H1 (cell line): ENCODE data around the gene SYK. TPM values are rescaled to one million over a fixed set of nuclear protein-coding genes. Genes with fewer than 3 reads are reported as not detected.

Experiments
- CTCF ChIA-PET: fragments of 300-600 bp; sonication (Branson Sonifier 250); formaldehyde crosslinking; loops from one replicate; lab custom pipeline; 2021; ENCODE audit not compliant: partially characterized antibody; lab: Charles Lee
- POLR2A ChIA-PET: fragments of 300-600 bp; sonication (Branson Sonifier 250); formaldehyde crosslinking; loops from one replicate; lab custom pipeline; 2021; ENCODE audit warnings: inconsistent platforms; ENCODE audit not compliant: partially characterized antibody; lab: Charles Lee
- DNase-seq, 2 experiments: peaks; one replicate each; pipeline versions ENCODE4 v3.0.0 to v3.0.0-alpha.2; 2010 to 2022; ENCODE audit warnings: low spot score in 2 of 2, low read depth in 1 of 2, mixed read lengths in 1 of 2
- FAIRE-seq: peaks from 2 replicates; lab custom pipeline; 2011; peaks lifted over from hg19 to GRCh38; lab: Jason Lieb, UNC
- H2AFZ ChIP-seq: 2 replicates; pipeline ENCODE4 v1.8.1; 2012; ENCODE audit warnings: low read length, inconsistent platforms
- H2AK5ac ChIP-seq: 2 replicates; pipeline ENCODE4 v1.6.1; 2013; ENCODE audit warnings: low read depth, low read length
- H2BK120ac ChIP-seq: replicated peaks from 2 replicates; pipeline ENCODE3; 2013; ENCODE audit warnings: low read depth, low read length, inconsistent platforms
- H2BK12ac ChIP-seq: 2 replicates; pipeline ENCODE4 v1.6.1; 2013; ENCODE audit warnings: low read depth, low read length
- H2BK15ac ChIP-seq: 2 replicates; pipeline ENCODE4 v1.6.1; 2013; ENCODE audit warnings: low read length
- H2BK20ac ChIP-seq: 2 replicates; pipeline ENCODE4 v1.6.1; 2013; ENCODE audit warnings: low read length
- H2BK5ac ChIP-seq: 2 replicates; pipeline ENCODE4 v1.6.1; 2013; ENCODE audit warnings: low read depth, low read length
- H3K14ac ChIP-seq: 2 replicates; pipeline ENCODE4 v1.6.1; 2013; ENCODE audit warnings: inconsistent platforms; ENCODE audit not compliant: insufficient read length
- H3K18ac ChIP-seq: 2 replicates; pipeline ENCODE4 v1.6.1; 2013; ENCODE audit warnings: low read length; ENCODE audit errors: extremely low read depth
- H3K23ac ChIP-seq: 2 replicates; pipeline ENCODE4 v1.6.1; 2013; ENCODE audit warnings: inconsistent platforms; ENCODE audit not compliant: insufficient read length
- H3K23me2 ChIP-seq: 2 replicates; pipeline ENCODE4 v1.6.1; 2013; ENCODE audit warnings: low read depth, low read length
- H3K27ac ChIP-seq: 2 replicates; pipeline ENCODE4 v1.6.1; 2011; ENCODE audit warnings: low read depth, low read length, inconsistent platforms
- H3K27me3 ChIP-seq, 4 experiments: replicated peaks in 1 of 4; 1 replicate in 1 of 4; 2 replicates in 3 of 4; pipeline versions ENCODE4 v1.6.1 to v1.8.1; 2011 to 2013; ENCODE audit warnings: low read length in 3 of 4, mild to moderate bottlenecking in 3 of 4, inconsistent platforms in 2 of 4, mixed read lengths in 2 of 4, moderate library complexity in 1 of 4; ENCODE audit not compliant: control insufficient read depth in 3 of 4, insufficient read depth in 3 of 4; ENCODE audit errors: extremely low read depth in 1 of 4
- H3K36me3 ChIP-seq, 4 experiments: 2 replicates each; pipeline versions ENCODE4 v1.6.1 to v1.8.1; 2011 to 2013; ENCODE audit warnings: mild to moderate bottlenecking in 4 of 4, low read length in 3 of 4, moderate library complexity in 2 of 4, control low read depth in 1 of 4, inconsistent platforms in 1 of 4; ENCODE audit not compliant: insufficient read depth in 4 of 4, control insufficient read depth in 2 of 4
- H3K4ac ChIP-seq: replicated peaks from 2 replicates; pipeline ENCODE3; 2013; ENCODE audit warnings: low read length, low read depth, mixed read lengths, inconsistent platforms; ENCODE audit not compliant: insufficient read length
- H3K4me1 ChIP-seq, 4 experiments: replicated peaks in 1 of 4; 1 replicate in 1 of 4; 2 replicates in 3 of 4; pipeline versions ENCODE4 v1.6.1 to v1.8.1; 2011 to 2013; ENCODE audit warnings: low read length in 3 of 4, inconsistent platforms in 2 of 4, mixed read lengths in 1 of 4; ENCODE audit not compliant: insufficient read depth in 4 of 4, control insufficient read depth in 3 of 4
- H3K4me2 ChIP-seq, 2 experiments: 2 replicates each; pipeline versions ENCODE4 v1.6.1 to v1.8.1; 2011 to 2013; ENCODE audit warnings: low read depth in 2 of 2, low read length in 2 of 2, control low read depth in 1 of 2, inconsistent platforms in 1 of 2, mild to moderate bottlenecking in 1 of 2; ENCODE audit not compliant: insufficient read depth in 1 of 2
- H3K4me3 ChIP-seq, 4 experiments: fragments of 200-600, 300-600 bp in 1 of 4; sonication (generic), shearing (Covaris generic), sonication (Bioruptor Twin) in 1 of 4; 2 replicates each; pipeline versions ENCODE4 v1.5.1 to v1.8.1; 2011 to 2016; ENCODE audit warnings: low read length in 4 of 4, low read depth in 3 of 4, control low read depth in 2 of 4, inconsistent platforms in 2 of 4, mild to moderate bottlenecking in 2 of 4, mixed read lengths in 1 of 4, moderate library complexity in 1 of 4; ENCODE audit not compliant: insufficient read depth in 2 of 4; ENCODE audit errors: extremely low read depth in 1 of 4
- H3K56ac ChIP-seq: replicated peaks from 2 replicates; pipeline ENCODE3; 2013; ENCODE audit warnings: low read depth, mild to moderate bottlenecking, mixed read lengths, low read length, inconsistent platforms; ENCODE audit not compliant: insufficient read length
- H3K79me1 ChIP-seq: 2 replicates; pipeline ENCODE4 v1.6.1; 2013; ENCODE audit warnings: low read depth, low read length, control low read depth
- H3K79me2 ChIP-seq, 2 experiments: 2 replicates each; pipeline versions ENCODE4 v1.6.1 to v1.8.1; 2012 to 2013; ENCODE audit warnings: low read length in 2 of 2, mild to moderate bottlenecking in 2 of 2, inconsistent platforms in 1 of 2; ENCODE audit not compliant: insufficient read depth in 2 of 2, control insufficient read depth in 1 of 2
- H3K9ac ChIP-seq, 4 experiments: replicated peaks in 1 of 4; 1 replicate in 1 of 4; 2 replicates in 3 of 4; pipeline versions ENCODE4 v1.6.1 to v1.8.1; 2011 to 2013; ENCODE audit warnings: low read depth in 3 of 4, low read length in 3 of 4, control low read depth in 2 of 4, mild to moderate bottlenecking in 2 of 4, moderate library complexity in 2 of 4, inconsistent platforms in 1 of 4; ENCODE audit errors: extremely low read depth in 1 of 4
- H3K9me3 ChIP-seq, 2 experiments: 2 replicates each; pipeline versions ENCODE4 v1.6.1 to v1.8.1; 2012 to 2013; ENCODE audit warnings: mild to moderate bottlenecking in 2 of 2, moderate library complexity in 2 of 2, control low read depth in 1 of 2, inconsistent platforms in 1 of 2, low read depth in 1 of 2, low read length in 1 of 2, mixed read lengths in 1 of 2; ENCODE audit not compliant: insufficient read depth in 2 of 2
- H4K20me1 ChIP-seq, 2 experiments: replicated peaks in 1 of 2; 2 replicates each; pipeline versions ENCODE3 to v1.8.1; 2011 to 2013; ENCODE audit warnings: inconsistent platforms in 2 of 2, low read length in 2 of 2, mild to moderate bottlenecking in 1 of 2; ENCODE audit not compliant: insufficient read depth in 2 of 2, control insufficient read depth in 1 of 2
- H4K5ac ChIP-seq: 2 replicates; pipeline ENCODE4 v1.6.1; 2013; ENCODE audit warnings: low read length, low read depth, mixed read lengths, inconsistent platforms; ENCODE audit not compliant: insufficient read length
- H4K8ac ChIP-seq: 2 replicates; pipeline ENCODE4 v1.8.0; 2013; ENCODE audit warnings: mild to moderate bottlenecking, moderate library complexity, low read length, inconsistent platforms; ENCODE audit not compliant: insufficient read depth; ENCODE audit errors: extremely low read depth
- H4K91ac ChIP-seq: replicated peaks from 2 replicates; pipeline ENCODE3; 2013; ENCODE audit warnings: low read length, mixed read lengths, inconsistent platforms; ENCODE audit not compliant: insufficient read length
- BRCA1 ChIP-seq: IDR thresholded peaks from 2 replicates; pipeline ENCODE4 v1.6.1; 2012; ENCODE audit warnings: low read depth, low read length, improper control_type of control experiment
- FOSL1 ChIP-seq: IDR thresholded peaks from 2 replicates; pipeline ENCODE4 v1.6.1; 2011; ENCODE audit warnings: mild to moderate bottlenecking, low read depth, low read length, moderate library complexity; ENCODE audit not compliant: insufficient read depth
- JUN ChIP-seq: IDR thresholded peaks from 2 replicates; pipeline ENCODE4 v1.6.1; 2011; ENCODE audit warnings: low read depth, mild to moderate bottlenecking, improper control_type of control experiment, low read length
- KDM1A ChIP-seq: fragments of 200-600, 300-600 bp; sonication (generic); IDR thresholded peaks from 2 replicates; pipeline ENCODE4 v1.7.1; 2016; ENCODE audit warnings: mild to moderate bottlenecking, low read length, borderline replicate concordance
- KDM5A ChIP-seq: fragments of 200-600 bp; IDR thresholded peaks from 2 replicates; pipeline ENCODE4 v1.7.1; 2012; ENCODE audit warnings: mild to moderate bottlenecking, low read length, inconsistent platforms, mixed read lengths
- POLR2AphosphoS5 ChIP-seq: IDR thresholded peaks from 2 replicates; pipeline ENCODE4 v1.6.1; 2011; ENCODE audit warnings: low read depth, low read length
- SIRT6 ChIP-seq: IDR thresholded peaks from one replicate; pipeline ENCODE4 v1.7.1; 2012; ENCODE audit warnings: low read length, inconsistent platforms
- SUZ12 ChIP-seq: fragments of 200-600 bp; sonication (generic); IDR thresholded peaks from 2 replicates; pipeline ENCODE4 v1.6.1; 2012; ENCODE audit warnings: mild to moderate bottlenecking, inconsistent platforms, low read length, moderate library complexity, mixed read lengths
- TAF7 ChIP-seq: optimal IDR thresholded peaks from 2 replicates; pipeline ENCODE3; 2011; ENCODE audit warnings: low read depth, mild to moderate bottlenecking, inconsistent platforms, low read length, moderate library complexity, borderline replicate concordance
- USF2 ChIP-seq: IDR thresholded peaks from 2 replicates; pipeline ENCODE4 v1.6.1; 2011; ENCODE audit warnings: low read length, improper control_type of control experiment
- WGBS, 2 experiments: shearing (Covaris generic) in 1 of 2; methylation state at CpG; one replicate each; pipeline versions ENCODE4 v1.1.6 to v1.1.7; 2013 to 2015; ENCODE audit warnings: low lambda C conversion rate in 2 of 2, mixed read lengths in 2 of 2, inconsistent platforms in 1 of 2, low coverage in 1 of 2, missing lambda C conversion rate in 1 of 2; ENCODE audit not compliant: insufficient replicate concordance in 2 of 2, insufficient coverage in 1 of 2, insufficient read length in 1 of 2; ENCODE audit errors: extremely low coverage in 1 of 2, missing lambda C conversion rate in 1 of 2; 5-methylcytosine and 5-hydroxymethylcytosine counted together
- polyA plus RNA-seq, 7 experiments: library from polyadenylated mRNA; depleted of rRNA in 3 of 7; stranded (reverse) in 5 of 7; unstranded in 2 of 7; fragments of >200 nt in 5 of 7; fragments of 200-250 nt in 2 of 7; gene quantifications; 1 replicate in 5 of 7; 2 replicates in 1 of 7; 4 replicates in 1 of 7; pipeline versions ENCODE4 v1.2.1 to v1.2.3, GENCODE V29; 2011 to 2013; ENCODE audit warnings: missing spikeins in 2 of 7, mixed read lengths in 2 of 7
- total RNA-seq: library from RNA; stranded (reverse); fragmentation: NEBNext Ultra II Directional; extraction: Animal tissue kit (Norgen Biotek cat#: 25700); gene quantifications from 2 replicates; pipeline ENCODE4 v1.2.1, GENCODE V29; 2021

SYK gene
- total and polyA plus RNA-seq, 2 of the 8 experiments (the other 6 are each of a cell fraction or from before 2014, with no cell fraction given) = 1.5 to 4.4 TPM

- peak overlapping the region; percentile 36 for H4K5ac ChIP-seq
- H3K27me3 ChIP-seq = no peaks in the 10 kb centered on the region
- WGBS, 2 experiments = 95% methylated on average over 8 of the region's 8 CpGs; no CpG with 5 or more reads in 1 of the 2 experiments
- POLR2A ChIA-PET = interaction anchor here (0.8 kb wide), 1 partner anchor 424 kb away, joined by 3 read pairs; no protein-coding TSS in a partner anchor
- H2BK20ac ChIP-seq = no peak overlapping the region
- no peak overlapping the region for H3K27ac ChIP-seq
- CTCF ChIA-PET = interaction anchor here (0.9 to 2.1 kb wide), 7 partner anchors 7 to 638 kb away, joined by 3 to 12 read pairs (median 4); no protein-coding TSS in a partner anchor
- H2BK12ac ChIP-seq = no peak overlapping the region
- H2BK15ac ChIP-seq = 0 out of 2 replicates have a peak overlapping the region, but pooled peaks have one; percentile 33
- no peak overlapping the region for H3K18ac ChIP-seq
- no peak overlapping the region for H3K56ac ChIP-seq
- H2BK120ac ChIP-seq = no peak overlapping the region
- no peaks in the 10 kb centered on the region for H3K9me3 ChIP-seq
- no peak overlapping the region for H3K4ac ChIP-seq
- no peak overlapping the region for H3K4me3 ChIP-seq
- DNase-seq = peak in 1 of 2 experiments; percentile 35
- no peak overlapping the region for H3K9ac ChIP-seq
- no peak overlapping the region for H4K91ac ChIP-seq
- H3K36me3 ChIP-seq = no peaks in the 10 kb centered on the region
- H3K23me2 ChIP-seq = no peaks in the 10 kb centered on the region
- no peak overlapping the region; a peak in 1 of 4 replicates for H3K4me2 ChIP-seq
- no peak overlapping the region for H2BK5ac ChIP-seq
- H2AFZ ChIP-seq = no peak overlapping the region
- no peak for FAIRE-seq
- H4K20me1 ChIP-seq = no peaks in the 10 kb centered on the region
- no peak overlapping the region for H2AK5ac ChIP-seq
- no peak overlapping the region for H3K14ac ChIP-seq
- TF ChIP-seq USF2 = no peak
- no peak for TF ChIP-seq JUN
- no peak for TF ChIP-seq FOSL1
- no peak for TF ChIP-seq BRCA1
- no peak for TF ChIP-seq POLR2AphosphoS5
- no peak for TF ChIP-seq KDM5A
- TF ChIP-seq TAF7 = no peak
- TF ChIP-seq SUZ12 = no peak
- TF ChIP-seq SIRT6 = no peak
- TF ChIP-seq KDM1A = no peak
- no peaks in the 10 kb centered on the region for H3K79me1 ChIP-seq
- H3K4me1 ChIP-seq = peaks cover 7 to 23% (median 19%) of the 10 kb centered on the region in 4 experiments
- no peak overlapping the region for H4K8ac ChIP-seq
- no peaks in the 10 kb centered on the region for H3K79me2 ChIP-seq
- H3K23ac ChIP-seq = no peak overlapping the region
Observed at GRCh38 chr9:90891308-90892040, 89.9 kb downstream of the SYK start.
